K562 (cell line): ENCODE measurements around the gene ATM.

Experiments used
- HDAC2 ChIP-seq: fragments of 450-650 bp; IDR thresholded peaks from 2 replicates; pipeline ENCODE4 v1.6.1; 2016; ENCODE audit warnings: mild to moderate bottlenecking
- L3MBTL2 ChIP-seq: fragments of 450-650 bp; IDR thresholded peaks from 2 replicates; pipeline ENCODE4 v1.6.1; 2016; ENCODE audit warnings: mild to moderate bottlenecking, moderate library complexity
- OTX1 ChIP-seq: fragments of 450-650 bp; formaldehyde crosslinking; IDR thresholded peaks from 2 replicates; pipeline ENCODE4 v1.4.0; 2022; ENCODE audit warnings: mild to moderate bottlenecking
- RBM34 ChIP-seq: fragments of 200-400 bp; formaldehyde crosslinking; IDR thresholded peaks from 2 replicates; pipeline ENCODE4 v1.6.1; 2018; ENCODE audit warnings: low read length, borderline replicate concordance; ENCODE audit not compliant: insufficient read depth
- TF ChIP-seq, protein P1 (sequence below), 3 experiments: IDR thresholded peaks in 2 of 3; conservative IDR thresholded peaks in 1 of 3; 2 replicates each; pipeline ENCODE4 v1.5.1; 2011 to 2012; ENCODE audit warnings: low read length in 3 of 3, mild to moderate bottlenecking in 3 of 3, control low read depth in 2 of 3, improper control_type of control experiment in 1 of 3, inconsistent platforms in 1 of 3, low read depth in 1 of 3, mixed read lengths in 1 of 3, moderate library complexity in 1 of 3; ENCODE audit not compliant: insufficient read depth in 2 of 3
- TF ChIP-seq, protein P2 (sequence below): sonication (generic); formaldehyde crosslinking; IDR thresholded peaks from 2 replicates; pipeline ENCODE4 v1.8.0; 2022; ENCODE audit warnings: missing genetic modification reagents, mild to moderate bottlenecking, borderline replicate concordance

DNA sequence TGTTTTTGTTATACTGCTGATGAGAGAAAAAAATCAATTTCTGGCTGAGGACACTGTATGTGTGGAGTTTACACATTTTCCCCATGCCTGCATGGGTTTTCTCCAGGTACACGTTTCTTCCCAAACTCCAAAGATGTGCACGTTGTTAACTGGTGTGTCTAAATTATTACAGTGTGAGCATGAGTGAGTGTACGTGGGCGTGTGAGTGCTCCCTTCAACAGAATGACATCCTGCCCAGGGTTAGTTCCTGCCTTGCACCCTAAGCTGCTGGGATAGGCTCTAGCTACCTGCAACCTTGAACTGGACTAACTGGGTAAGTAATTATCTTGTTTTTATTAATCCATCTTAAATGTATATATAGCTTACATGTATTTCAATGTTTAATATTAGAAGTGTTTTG, 5.9 kb upstream of the ATM start:
- TF ChIP-seq, protein P1, sequence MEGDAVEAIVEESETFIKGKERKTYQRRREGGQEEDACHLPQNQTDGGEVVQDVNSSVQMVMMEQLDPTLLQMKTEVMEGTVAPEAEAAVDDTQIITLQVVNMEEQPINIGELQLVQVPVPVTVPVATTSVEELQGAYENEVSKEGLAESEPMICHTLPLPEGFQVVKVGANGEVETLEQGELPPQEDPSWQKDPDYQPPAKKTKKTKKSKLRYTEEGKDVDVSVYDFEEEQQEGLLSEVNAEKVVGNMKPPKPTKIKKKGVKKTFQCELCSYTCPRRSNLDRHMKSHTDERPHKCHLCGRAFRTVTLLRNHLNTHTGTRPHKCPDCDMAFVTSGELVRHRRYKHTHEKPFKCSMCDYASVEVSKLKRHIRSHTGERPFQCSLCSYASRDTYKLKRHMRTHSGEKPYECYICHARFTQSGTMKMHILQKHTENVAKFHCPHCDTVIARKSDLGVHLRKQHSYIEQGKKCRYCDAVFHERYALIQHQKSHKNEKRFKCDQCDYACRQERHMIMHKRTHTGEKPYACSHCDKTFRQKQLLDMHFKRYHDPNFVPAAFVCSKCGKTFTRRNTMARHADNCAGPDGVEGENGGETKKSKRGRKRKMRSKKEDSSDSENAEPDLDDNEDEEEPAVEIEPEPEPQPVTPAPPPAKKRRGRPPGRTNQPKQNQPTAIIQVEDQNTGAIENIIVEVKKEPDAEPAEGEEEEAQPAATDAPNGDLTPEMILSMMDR (IDR thresholded peaks at IDR 0.05 in 2 of 3, conservative IDR thresholded peaks at IDR 0.05 in 1 of 3; ENCODE audit: insufficient read depth in 2 of 3, low read depth in 1 of 3, low read length in 3 of 3) = no peak
- no peak for TF ChIP-seq L3MBTL2
- no peak for TF ChIP-seq RBM34
- TF ChIP-seq HDAC2 = no peak
- TF ChIP-seq OTX1 = no peak
- TF ChIP-seq, protein P2, sequence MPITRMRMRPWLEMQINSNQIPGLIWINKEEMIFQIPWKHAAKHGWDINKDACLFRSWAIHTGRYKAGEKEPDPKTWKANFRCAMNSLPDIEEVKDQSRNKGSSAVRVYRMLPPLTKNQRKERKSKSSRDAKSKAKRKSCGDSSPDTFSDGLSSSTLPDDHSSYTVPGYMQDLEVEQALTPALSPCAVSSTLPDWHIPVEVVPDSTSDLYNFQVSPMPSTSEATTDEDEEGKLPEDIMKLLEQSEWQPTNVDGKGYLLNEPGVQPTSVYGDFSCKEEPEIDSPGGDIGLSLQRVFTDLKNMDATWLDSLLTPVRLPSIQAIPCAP (CRISPR knock-in tag) = no peak
